Measurements from ENCODE around the gene SLC9A3. TPM values are rescaled to one million over a fixed set of nuclear protein-coding genes. Genes with fewer than 3 reads are reported as not detected.

Gene SLC9A3
- total RNA-seq, 6 experiments from 2014 or later = 0.63 to 1.00 (median 0.74) TPM

- DNase-seq = no peak
- TF ChIP-seq CTCF (IDR thresholded peaks at IDR 0.05) = no peak
- Mint-ChIP-seq H3K36me3 (ENCODE audit: low read depth) (no peaks in the 10 kb centered on the region), H3K27ac (no peak overlapping the region), H3K4me1 (ENCODE audit: low read depth) (no peaks in the 10 kb centered on the region), H3K4me3 (no peak overlapping the region), H3K9me3 (no peaks in the 10 kb centered on the region), H3K27me3 (ENCODE audit: insufficient read depth) (peaks cover 51% of the 10 kb centered on the region)
Measured at GRCh38 chr5:516338-516925, 7.8 kb downstream of the SLC9A3 start.

DNA sequence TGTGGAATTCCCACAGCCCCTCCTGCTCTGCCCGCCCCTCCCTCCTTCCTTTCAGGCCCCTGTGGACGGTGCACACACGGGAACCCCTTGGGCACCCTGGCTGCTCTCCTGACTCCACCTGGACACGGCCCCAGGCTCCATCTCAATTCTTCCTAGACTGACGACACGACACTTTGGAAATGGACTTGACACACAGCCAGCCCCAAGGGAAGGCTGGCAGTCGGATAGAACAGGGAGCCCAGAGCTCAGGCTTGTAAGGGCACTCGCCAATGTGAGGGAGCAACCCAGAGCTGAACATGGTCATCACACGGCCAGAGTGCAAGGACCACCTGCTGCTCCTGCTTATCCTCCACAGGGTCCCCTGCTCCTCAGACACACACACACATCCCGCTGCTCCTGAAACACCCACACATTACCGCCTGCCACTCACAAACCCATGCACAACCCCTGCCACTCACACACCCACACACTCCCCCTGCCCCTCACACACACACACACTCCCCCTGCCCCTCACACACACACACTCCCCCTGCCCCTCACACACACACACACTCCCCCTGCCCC lies 8.9 kb downstream of the SLC9A3 start:
- Mint-ChIP-seq H3K36me3 (ENCODE audit: low read depth) (no peaks in the 10 kb centered on the region), H3K4me1 (ENCODE audit: low read depth) (no peaks in the 10 kb centered on the region), H3K27ac (no peak overlapping the region), H3K4me3 (no peak overlapping the region), H3K9me3 (no peaks in the 10 kb centered on the region), H3K27me3 (ENCODE audit: insufficient read depth) (peaks cover 48% of the 10 kb centered on the region)
- TF ChIP-seq CTCF (IDR thresholded peaks at IDR 0.05) = no peak
- no peak for DNase-seq

DNA sequence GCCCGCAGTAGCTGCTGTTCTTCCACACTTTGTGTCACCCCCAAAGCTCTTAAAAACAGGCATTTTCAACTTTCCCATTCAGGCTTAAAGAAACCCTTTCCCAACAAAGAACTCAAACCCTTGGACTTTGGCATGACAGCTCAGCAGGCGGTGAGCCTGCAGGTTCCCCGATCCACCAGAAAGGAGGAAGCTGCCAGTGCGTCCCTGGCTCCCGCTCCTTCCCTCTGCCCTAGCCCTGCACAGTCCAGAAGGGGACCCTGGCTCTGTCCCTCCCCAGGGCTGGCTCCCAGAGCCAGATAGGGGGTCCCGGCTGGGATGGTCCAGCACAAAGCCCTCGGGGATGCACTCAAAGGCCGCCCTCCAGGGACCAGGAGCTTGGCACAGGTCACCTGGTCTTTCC lies 9.6 kb downstream of the SLC9A3 start:
- H3K27ac Mint-ChIP-seq = no peak overlapping the region
- no peaks in the 10 kb centered on the region for H3K4me1 Mint-ChIP-seq (ENCODE audit: low read depth)
- no peak for DNase-seq
- H3K36me3 Mint-ChIP-seq (ENCODE audit: low read depth) = no peaks in the 10 kb centered on the region
- no peak for TF ChIP-seq CTCF (IDR thresholded peaks at IDR 0.05)
- H3K27me3 Mint-ChIP-seq (ENCODE audit: insufficient read depth) = peaks cover 47% of the 10 kb centered on the region
- no peak overlapping the region for H3K4me3 Mint-ChIP-seq
- no peaks in the 10 kb centered on the region for H3K9me3 Mint-ChIP-seq

DNA sequence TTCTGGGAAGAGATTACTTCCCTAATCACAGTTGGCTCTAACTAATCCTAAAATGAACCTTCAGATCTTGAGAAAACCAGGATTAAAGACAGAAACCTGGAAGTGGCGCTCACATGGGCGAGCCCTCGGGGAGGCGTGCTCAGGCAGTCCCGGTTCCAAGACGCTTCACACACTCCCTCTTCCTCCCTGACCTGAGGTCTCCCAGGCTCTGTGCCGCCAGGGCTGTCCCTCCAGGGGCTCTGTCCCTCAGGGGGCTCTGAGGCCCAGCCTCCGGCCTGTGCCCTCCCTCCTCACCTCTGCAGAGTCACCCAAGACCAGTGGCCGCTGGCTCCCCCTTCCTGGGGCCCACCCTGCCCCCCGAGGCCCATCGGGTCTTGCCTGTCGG lies 10.2 kb downstream of the SLC9A3 start:
- Mint-ChIP-seq H3K36me3 (ENCODE audit: low read depth) (no peaks in the 10 kb centered on the region), H3K4me3 (no peak overlapping the region), H3K9me3 (no peaks in the 10 kb centered on the region), H3K4me1 (ENCODE audit: low read depth) (no peaks in the 10 kb centered on the region), H3K27ac (no peak overlapping the region), H3K27me3 (ENCODE audit: insufficient read depth) (peaks cover 45% of the 10 kb centered on the region)
- DNase-seq = no peak
- no peak for TF ChIP-seq CTCF (IDR thresholded peaks at IDR 0.05)

GRCh38 chr5:513216-514100 lies 10.8 kb downstream of the SLC9A3 start:
- Mint-ChIP-seq H3K4me1 (ENCODE audit: low read depth) (no peaks in the 10 kb centered on the region), H3K4me3 (no peak overlapping the region), H3K9me3 (no peaks in the 10 kb centered on the region), H3K27ac (no peak overlapping the region), H3K27me3 (ENCODE audit: insufficient read depth) (peaks cover 42% of the 10 kb centered on the region), H3K36me3 (ENCODE audit: low read depth) (no peaks in the 10 kb centered on the region)
- no peak for DNase-seq
- TF ChIP-seq CTCF (IDR thresholded peaks at IDR 0.05) = no peak
